ENCODE data around the gene ZMIZ2.

GRCh38 chr7:44705434-44705833 lies 43.2 kb upstream of the ZMIZ2 start:
- TF ChIP-seq CTCF (IDR thresholded peaks at IDR 0.05; ENCODE audit: insufficient read depth, low read length, poor library complexity, severe bottlenecking) (no peak), EZH2phosphoT487 (conservative IDR thresholded peaks at IDR 0.05; ENCODE audit: low read length) (no peak)

Data from SU-DHL-6 (cell line).